GM12878 (cell line): Measurements from ENCODE around the gene HEATR1. TPM values are rescaled to one million over a fixed set of nuclear protein-coding genes. Genes with fewer than 3 reads are reported as not detected.

Experiments used
- ATAC-seq: fragments of 200-7000 bp; cut with Tn5 transposase; 3 replicates; pipeline ENCODE4 v1.9.1; 2020; ENCODE audit warnings: mild to moderate bottlenecking, moderate library complexity
- BruUV-seq: library from RNA; stranded (reverse); fragments of 400-500 nt; replicated peaks from 2 replicates; lab custom pipeline; 2021; lab: Mats Ljungman, UMichigan
- CTCF ChIA-PET: fragments of 300-600 bp; sonication (Branson Sonifier 250); formaldehyde crosslinking; extraction: SDS; loops from one replicate; lab custom pipeline; 2021; ENCODE audit warnings: inconsistent platforms; lab: Yijun Ruan, JAX
- POLR2A ChIA-PET: fragments of 350-600 bp; formaldehyde crosslinking; extraction: SDS; loops from one replicate; lab custom pipeline; 2021; ENCODE audit warnings: inconsistent platforms; lab: Charles Lee
- RAD21 ChIA-PET: fragments of 300-600 bp; sonication (Branson Sonifier 250); formaldehyde crosslinking; loops from one replicate; lab custom pipeline; 2023; ENCODE audit warnings: antibody characterized with exemption; ENCODE audit not compliant: unreplicated experiment; lab: Charles Lee
- SMC1A ChIA-PET: fragments of 300-600 bp; sonication (Branson Sonifier 250); formaldehyde crosslinking; loops from one replicate; lab custom pipeline; 2023; ENCODE audit not compliant: unreplicated experiment, uncharacterized antibody; lab: Charles Lee
- DNase-seq: peaks from one replicate; pipeline ENCODE4 v3.0.0-alpha.2; 2011; ENCODE audit warnings: low read depth, low spot score
- FAIRE-seq: peaks from 3 replicates; lab custom pipeline; 2011; peaks lifted over from hg19 to GRCh38; lab: Jason Lieb, UNC
- H2AFZ ChIP-seq: 2 replicates; pipeline ENCODE4 v1.6.0; 2011; ENCODE audit warnings: low read depth, low read length, control low read depth; ENCODE audit not compliant: control insufficient read depth
- H3K27ac ChIP-seq: 2 replicates; pipeline ENCODE4 v1.5.1; 2011; ENCODE audit warnings: control low read depth; ENCODE audit not compliant: control insufficient read depth, insufficient read depth
- H3K27me3 ChIP-seq, 2 experiments: replicated peaks in 1 of 2; 2 replicates each; pipeline versions ENCODE4 v1.6.0 to v1.6.1; 2011; ENCODE audit warnings: low read length in 1 of 2; ENCODE audit not compliant: control insufficient read depth in 2 of 2, insufficient read depth in 2 of 2
- H3K36me3 ChIP-seq, 2 experiments: 2 replicates each; pipeline ENCODE4 v1.5.1; 2011; ENCODE audit warnings: low read length in 1 of 2; ENCODE audit not compliant: control insufficient read depth in 2 of 2, insufficient read depth in 2 of 2
- H3K4me1 ChIP-seq: 2 replicates; pipeline ENCODE4 v1.6.1; 2011; ENCODE audit warnings: mild to moderate bottlenecking, low read length, moderate library complexity, mixed read lengths; ENCODE audit not compliant: control insufficient read depth, insufficient read depth
- H3K4me2 ChIP-seq: 2 replicates; pipeline ENCODE4 v1.6.0; 2011; ENCODE audit warnings: control low read depth; ENCODE audit not compliant: control insufficient read depth, insufficient read depth
- H3K4me3 ChIP-seq: fragments of 200-600 bp; sonication (generic); 2 replicates; pipeline ENCODE4 v1.5.1; 2016
- H3K79me2 ChIP-seq: 2 replicates; pipeline ENCODE4 v1.6.0; 2011; ENCODE audit warnings: low read length; ENCODE audit not compliant: control insufficient read depth, insufficient read depth
- H3K9ac ChIP-seq: 2 replicates; pipeline ENCODE4 v1.8.0; 2011; ENCODE audit warnings: low read length, control low read depth, mixed read lengths; ENCODE audit not compliant: control insufficient read depth, insufficient read depth
- H3K9me3 ChIP-seq: replicated peaks from 3 replicates; pipeline ENCODE4 v1.5.1; 2011; ENCODE audit warnings: mild to moderate bottlenecking, low read length; ENCODE audit not compliant: control insufficient read depth, insufficient read depth
- H4K20me1 ChIP-seq: 2 replicates; pipeline ENCODE4 v1.6.0; 2011; ENCODE audit not compliant: control insufficient read depth, insufficient read depth
- CBX3 ChIP-seq: fragments of 200-600 bp; sonication (generic); IDR thresholded peaks from 2 replicates; pipeline ENCODE4 v1.6.1; 2016; ENCODE audit warnings: low read depth, borderline replicate concordance
- CHD2 ChIP-seq: IDR thresholded peaks from 2 replicates; pipeline ENCODE4 v1.6.1; 2011; ENCODE audit warnings: low read depth, low read length, improper control_type of control experiment, borderline replicate concordance
- ESRRA ChIP-seq: IDR thresholded peaks from 2 replicates; pipeline ENCODE4 v1.6.1; 2012; ENCODE audit warnings: mild to moderate bottlenecking, low read length, improper control_type of control experiment
- GATAD2B ChIP-seq: fragments of 450-650 bp; conservative IDR thresholded peaks from 2 replicates; pipeline ENCODE4 v1.6.1; 2017; ENCODE audit warnings: low read depth, mild to moderate bottlenecking, moderate library complexity
- HDAC6 ChIP-seq: fragments of 200-600 bp; sonication (generic); IDR thresholded peaks from one replicate; pipeline ENCODE4 v1.8.0; 2017; ENCODE audit warnings: antibody characterized with exemption; ENCODE audit not compliant: unreplicated experiment
- HDGF ChIP-seq: fragments of 450-650 bp; IDR thresholded peaks from 2 replicates; pipeline ENCODE4 v1.6.1; 2016; ENCODE audit warnings: antibody characterized with exemption
- JUND ChIP-seq: IDR thresholded peaks from 2 replicates; pipeline ENCODE4 v1.6.1; 2012; ENCODE audit warnings: low read depth, mild to moderate bottlenecking, low read length, improper control_type of control experiment, moderate library complexity
- KAT2A ChIP-seq: conservative IDR thresholded peaks from 2 replicates; pipeline ENCODE4 v1.6.1; 2011; ENCODE audit warnings: low read depth, low read length; ENCODE audit not compliant: control insufficient read depth
- NRF1 ChIP-seq: conservative IDR thresholded peaks from 2 replicates; pipeline ENCODE4 v1.6.1; 2011; ENCODE audit warnings: mild to moderate bottlenecking, low read depth, low read length, improper control_type of control experiment
- SPI1 ChIP-seq: IDR thresholded peaks from 2 replicates; pipeline ENCODE4 v1.6.1; 2011; ENCODE audit warnings: low read depth, mild to moderate bottlenecking, low read length, moderate library complexity, borderline replicate concordance; ENCODE audit not compliant: insufficient read depth
- STAT3 ChIP-seq: IDR thresholded peaks from 2 replicates; pipeline ENCODE4 v1.6.1; 2011; ENCODE audit warnings: low read depth, low read length, improper control_type of control experiment
- WRNIP1 ChIP-seq: IDR thresholded peaks from 2 replicates; pipeline ENCODE4 v1.6.1; 2011; ENCODE audit warnings: low read depth, low read length, improper control_type of control experiment, borderline replicate concordance
- ZNF217 ChIP-seq: fragments of 450-650 bp; IDR thresholded peaks from 2 replicates; pipeline ENCODE4 v1.6.1; 2017; ENCODE audit warnings: antibody characterized with exemption, mild to moderate bottlenecking
- ZNF622 ChIP-seq: fragments of 450-650 bp; IDR thresholded peaks from 2 replicates; pipeline ENCODE4 v1.6.1; 2017; ENCODE audit warnings: mild to moderate bottlenecking, inconsistent platforms
- WGBS: methylation state at CpG from one replicate; pipeline ENCODE4 v1.1.6; 2016; ENCODE audit warnings: low lambda C conversion rate; ENCODE audit not compliant: insufficient replicate concordance, insufficient coverage; ENCODE audit errors: missing lambda C conversion rate; 5-methylcytosine and 5-hydroxymethylcytosine counted together
- in situ Hi-C: fragments of 300-500 bp; cut with MboI; formaldehyde crosslinking; loops from 9 replicates; pipeline ENCODE4 v1.14.3; 2018; ENCODE audit warnings: mixed read lengths
- intact Hi-C: fragments of 100-400 bp; cut with micrococcal nuclease; formaldehyde crosslinking; loops from one replicate; pipeline ENCODE4 v1.14.2; 2022; ENCODE audit not compliant: unreplicated experiment
- polyA plus RNA-seq, 11 experiments: library from polyadenylated mRNA; depleted of rRNA in 4 of 11; unstranded in 6 of 11; stranded (reverse) in 5 of 11; fragments of >200 nt; fragmentation: Nextera tagmentation in 4 of 11; fragmentation: Illumina TruSeq in 1 of 11; extraction: Ambion mirVana in 4 of 11; extraction: Trizol in 1 of 11; gene quantifications; 1 replicate in 1 of 11; 2 replicates in 10 of 11; pipeline versions ENCODE4 v1.2.1 to v1.2.3, GENCODE V29; 2011 to 2016; ENCODE audit warnings: inconsistent platforms in 2 of 11, missing spikeins in 2 of 11, low read depth in 1 of 11
- total RNA-seq, 4 experiments: library from RNA; depleted of rRNA in 3 of 4; stranded (reverse); fragments of >200 nt in 3 of 4; fragmentation: Illumina TruSeq in 1 of 4; extraction: Trizol in 1 of 4; gene quantifications; 2 replicates each; pipeline versions ENCODE4 v1.2.1 to v1.2.3, GENCODE V29; 2013 to 2021
- TF ChIP-seq, protein P1 (sequence below): IDR thresholded peaks from 2 replicates; pipeline ENCODE4 v1.6.1; 2011; ENCODE audit warnings: borderline replicate concordance, low read depth, mild to moderate bottlenecking, moderate library complexity, low read length; ENCODE audit not compliant: insufficient read depth, poor library complexity, severe bottlenecking
- TF ChIP-seq, protein P2 (sequence below): fragments of 150-350 bp; IDR thresholded peaks from 2 replicates; pipeline ENCODE4 v1.6.1; 2014; ENCODE audit warnings: mild to moderate bottlenecking, low read depth, low read length

Gene HEATR1
- total and polyA plus RNA-seq, 10 of the 15 experiments (the other 5 are each of a cell fraction or from before 2014, with no cell fraction given), result 8.6 to 72.3 (median 41.9) TPM

DNA sequence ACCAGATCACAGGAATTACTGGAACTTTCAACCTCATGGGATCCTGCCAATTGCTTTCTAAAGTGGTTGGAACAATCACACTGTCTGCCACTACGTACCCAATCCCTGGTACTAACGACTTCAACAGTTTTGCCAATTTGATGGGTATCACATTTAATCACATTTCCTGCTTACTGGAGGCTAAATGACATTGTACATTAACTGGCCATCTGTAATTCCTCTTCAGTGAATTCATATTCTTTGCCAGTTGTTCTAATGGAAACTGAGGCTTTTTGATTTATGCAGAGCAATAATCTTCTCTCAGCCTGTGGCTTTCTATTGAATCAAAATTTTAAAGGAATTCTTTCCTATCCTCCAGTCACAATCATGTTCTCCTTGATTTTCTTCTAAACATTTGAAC lies 42.3 kb downstream of the HEATR1 start:
- intact Hi-C loops (no loop called here), in situ Hi-C loops (no loop called here)
- peaks cover 10 to 43% of the 10 kb centered on the region in 2 experiments; a peak in 3 of 4 replicates for H3K36me3 ChIP-seq
- no peaks in the 10 kb centered on the region for H3K79me2 ChIP-seq
- 82% methylated on average over 2 of the region's 2 CpGs for WGBS
- POLR2A ChIA-PET, result no interaction called here
- CTCF ChIA-PET, result no interaction called here
- BruUV-seq, result TSS peak; percentile 6
- SMC1A ChIA-PET, result no interaction called here
- H3K27me3 ChIP-seq, result no peaks in the 10 kb centered on the region
- no peaks in the 10 kb centered on the region for H4K20me1 ChIP-seq
- FAIRE-seq (no peak), DNase-seq (no peak), ATAC-seq (no peak)
- no peak overlapping the region for H2AFZ ChIP-seq
- H3K9me3 ChIP-seq, result no peaks in the 10 kb centered on the region
- no peaks in the 10 kb centered on the region for H3K4me1 ChIP-seq
- no peak overlapping the region for H3K9ac ChIP-seq
- TF ChIP-seq, protein P1, sequence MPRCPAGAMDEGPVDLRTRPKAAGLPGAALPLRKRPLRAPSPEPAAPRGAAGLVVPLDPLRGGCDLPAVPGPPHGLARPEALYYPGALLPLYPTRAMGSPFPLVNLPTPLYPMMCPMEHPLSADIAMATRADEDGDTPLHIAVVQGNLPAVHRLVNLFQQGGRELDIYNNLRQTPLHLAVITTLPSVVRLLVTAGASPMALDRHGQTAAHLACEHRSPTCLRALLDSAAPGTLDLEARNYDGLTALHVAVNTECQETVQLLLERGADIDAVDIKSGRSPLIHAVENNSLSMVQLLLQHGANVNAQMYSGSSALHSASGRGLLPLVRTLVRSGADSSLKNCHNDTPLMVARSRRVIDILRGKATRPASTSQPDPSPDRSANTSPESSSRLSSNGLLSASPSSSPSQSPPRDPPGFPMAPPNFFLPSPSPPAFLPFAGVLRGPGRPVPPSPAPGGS, result no peak
- no peak for TF ChIP-seq HDGF
- TF ChIP-seq HDAC6, result no peak
- TF ChIP-seq ZNF622, result no peak
- no peak for TF ChIP-seq CBX3
- no peak for TF ChIP-seq ZNF217
- TF ChIP-seq GATAD2B, result no peak
- TF ChIP-seq KAT2A, result no peak
- TF ChIP-seq JUND, result no peak
- no peak for TF ChIP-seq WRNIP1
- no peak for TF ChIP-seq STAT3
- no peak for TF ChIP-seq SPI1
- no peak for TF ChIP-seq CHD2
- TF ChIP-seq, protein P2, sequence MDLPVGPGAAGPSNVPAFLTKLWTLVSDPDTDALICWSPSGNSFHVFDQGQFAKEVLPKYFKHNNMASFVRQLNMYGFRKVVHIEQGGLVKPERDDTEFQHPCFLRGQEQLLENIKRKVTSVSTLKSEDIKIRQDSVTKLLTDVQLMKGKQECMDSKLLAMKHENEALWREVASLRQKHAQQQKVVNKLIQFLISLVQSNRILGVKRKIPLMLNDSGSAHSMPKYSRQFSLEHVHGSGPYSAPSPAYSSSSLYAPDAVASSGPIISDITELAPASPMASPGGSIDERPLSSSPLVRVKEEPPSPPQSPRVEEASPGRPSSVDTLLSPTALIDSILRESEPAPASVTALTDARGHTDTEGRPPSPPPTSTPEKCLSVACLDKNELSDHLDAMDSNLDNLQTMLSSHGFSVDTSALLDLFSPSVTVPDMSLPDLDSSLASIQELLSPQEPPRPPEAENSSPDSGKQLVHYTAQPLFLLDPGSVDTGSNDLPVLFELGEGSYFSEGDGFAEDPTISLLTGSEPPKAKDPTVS, result no peak
- no peak for TF ChIP-seq NRF1
- TF ChIP-seq ESRRA, result no peak
- no peak overlapping the region for H3K27ac ChIP-seq
- H3K4me2 ChIP-seq, result no peak overlapping the region
- H3K4me3 ChIP-seq, result no peak overlapping the region
- RAD21 ChIA-PET, result no interaction called here
